Neuron (in vitro differentiated cells): ENCODE results near the gene TFR2.
A peak's percentile ranks its signal among the peaks of the same experiment; 100 is the strongest.

Experiments
- H2AFZ ChIP-seq: one replicate; pipeline ENCODE4 v1.6.1; 2013; ENCODE audit warnings: low read depth, mild to moderate bottlenecking, inconsistent platforms, low read length, moderate library complexity
- H3K27me3 ChIP-seq: one replicate; pipeline ENCODE4 v1.6.1; 2013; ENCODE audit warnings: low read length; ENCODE audit not compliant: insufficient read depth
- H3K36me3 ChIP-seq: one replicate; pipeline ENCODE4 v1.6.1; 2013; ENCODE audit warnings: low read length; ENCODE audit not compliant: insufficient read depth
- H3K4me1 ChIP-seq: one replicate; pipeline ENCODE4 v1.6.1; 2013; ENCODE audit warnings: low read length; ENCODE audit not compliant: insufficient read depth
- H3K4me3 ChIP-seq: 2 replicates; pipeline ENCODE4 v1.5.1; 2013; ENCODE audit warnings: mild to moderate bottlenecking, low read length, moderate library complexity
- H3K9me3 ChIP-seq: one replicate; pipeline ENCODE4 v1.6.1; 2013; ENCODE audit warnings: low read length

The TFR2 gene

DNA sequence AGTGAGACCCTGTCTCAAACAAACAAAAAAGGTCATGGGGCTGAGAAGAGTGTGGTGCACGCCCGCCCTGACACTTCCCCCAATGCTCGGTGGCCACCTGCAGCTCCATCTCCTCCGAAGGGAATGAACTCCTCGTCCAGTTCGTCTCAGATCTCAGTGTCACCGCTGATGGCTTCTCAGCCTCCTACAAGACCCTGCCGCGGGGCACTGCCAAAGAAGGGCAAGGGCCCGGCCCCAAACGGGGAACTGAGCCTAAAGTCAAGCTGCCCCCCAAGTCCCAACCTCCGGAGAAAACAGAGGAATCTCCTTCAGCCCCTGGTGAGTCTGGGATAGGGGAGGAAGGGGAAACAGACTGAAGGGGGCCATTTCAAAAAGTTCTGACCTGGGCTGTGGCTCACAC lies 35.0 kb downstream of the TFR2 start:
- Histone ChIP-seq H3K4me3 (no peak overlapping the region), H3K36me3 (no peaks in the 10 kb centered on the region), H3K9me3 (no peaks in the 10 kb centered on the region), H3K4me1 (peaks cover 22% of the 10 kb centered on the region), H2AFZ (no peak overlapping the region), H3K27me3 (no peaks in the 10 kb centered on the region)

DNA sequence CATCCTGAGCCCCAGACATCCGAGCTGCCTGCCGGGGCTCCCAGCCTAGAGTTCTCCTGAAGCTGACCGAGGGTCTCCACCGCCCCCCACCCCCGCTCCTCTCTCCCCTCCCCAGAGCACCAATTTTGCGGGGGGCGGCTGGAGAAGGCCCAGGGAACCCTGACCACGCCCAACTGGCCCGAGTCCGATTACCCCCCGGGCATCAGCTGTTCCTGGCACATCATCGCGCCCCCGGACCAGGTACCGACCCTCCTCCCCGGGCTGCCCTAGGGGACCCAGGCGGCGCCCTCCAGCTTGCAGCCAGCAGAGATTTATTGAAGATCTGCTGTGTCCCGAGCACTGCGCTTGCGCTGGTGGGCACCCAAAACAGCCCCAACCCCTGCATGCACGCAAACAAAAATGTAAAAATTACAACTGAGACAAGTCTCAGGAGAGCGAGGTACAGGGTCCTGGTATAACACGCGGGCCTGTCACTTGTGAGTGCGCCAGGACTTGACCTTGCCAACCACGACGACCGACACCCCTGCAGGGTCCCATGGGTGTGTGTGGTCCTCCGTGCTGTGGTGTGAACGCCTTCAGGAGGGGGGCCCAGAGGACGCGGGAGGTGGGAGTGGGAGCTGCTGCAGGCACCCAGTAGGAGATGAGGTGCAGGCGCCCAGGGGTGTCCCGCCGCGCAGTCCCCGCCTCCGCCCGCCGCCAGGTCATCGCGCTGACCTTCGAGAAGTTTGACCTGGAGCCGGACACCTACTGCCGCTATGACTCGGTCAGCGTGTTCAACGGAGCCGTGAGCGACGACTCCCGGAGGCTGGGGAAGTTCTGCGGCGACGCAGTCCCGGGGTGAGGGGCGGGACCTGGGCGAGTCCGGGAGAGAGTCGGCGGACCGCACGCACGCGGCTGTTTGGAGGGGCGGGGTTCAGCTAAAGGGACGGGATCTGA lies 36.1 kb downstream of the TFR2 start:
- Histone ChIP-seq H3K4me3 (peak overlapping the region; percentile 22), H3K9me3 (no peaks in the 10 kb centered on the region), H3K36me3 (no peaks in the 10 kb centered on the region), H3K27me3 (no peaks in the 10 kb centered on the region), H2AFZ (no peak overlapping the region), H3K4me1 (peaks cover 31% of the 10 kb centered on the region)

DNA sequence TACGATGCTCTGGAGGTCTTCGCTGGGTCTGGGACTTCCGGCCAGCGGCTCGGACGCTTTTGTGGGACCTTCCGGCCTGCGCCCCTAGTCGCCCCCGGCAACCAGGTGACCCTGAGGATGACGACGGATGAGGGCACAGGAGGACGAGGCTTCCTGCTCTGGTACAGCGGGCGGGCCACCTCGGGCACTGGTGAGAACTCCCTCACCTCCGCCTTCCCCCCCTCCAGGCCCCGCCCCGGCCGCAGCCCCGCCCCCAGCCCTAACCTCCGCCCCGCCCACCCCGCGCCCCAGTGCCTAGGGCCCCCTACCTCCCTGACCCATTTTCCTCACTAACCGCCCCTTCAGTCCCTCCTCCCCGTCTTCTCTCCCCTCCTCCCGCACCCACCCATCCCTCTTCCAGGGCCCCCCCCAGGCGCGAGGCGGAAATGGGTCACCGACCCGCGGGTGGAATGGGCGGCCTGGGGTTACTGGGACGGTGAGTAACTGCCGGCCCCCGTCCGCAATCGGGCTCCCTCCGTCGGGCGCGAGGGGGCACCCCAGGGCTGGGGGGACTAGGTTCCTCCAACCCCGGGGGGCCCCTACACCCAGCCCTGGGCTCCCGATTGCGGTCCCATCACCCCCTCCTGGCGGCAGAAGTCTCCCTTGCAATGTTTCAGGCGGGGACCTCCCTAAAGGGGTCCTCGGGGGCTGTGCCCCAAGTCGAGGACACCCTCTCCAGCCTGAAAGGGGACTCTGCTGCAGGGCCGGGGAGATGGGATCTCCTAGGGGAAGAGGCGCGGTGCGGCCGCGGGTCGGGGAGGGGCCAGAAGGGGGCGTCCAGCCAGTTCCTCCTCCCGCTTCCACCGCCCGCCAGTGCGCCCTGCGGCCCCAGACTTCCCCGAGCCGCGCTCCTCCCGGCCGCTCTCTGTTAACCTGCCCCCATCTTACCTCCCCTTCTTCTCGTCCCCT lies 37.0 kb downstream of the TFR2 start:
- H3K9me3 ChIP-seq, result no peaks in the 10 kb centered on the region
- H3K27me3 ChIP-seq, result no peaks in the 10 kb centered on the region
- H3K4me3 ChIP-seq, result peak overlapping the region; percentile 33
- H3K4me1 ChIP-seq, result peaks cover 33% of the 10 kb centered on the region
- H3K36me3 ChIP-seq, result no peaks in the 10 kb centered on the region
- H2AFZ ChIP-seq, result no peak overlapping the region

DNA sequence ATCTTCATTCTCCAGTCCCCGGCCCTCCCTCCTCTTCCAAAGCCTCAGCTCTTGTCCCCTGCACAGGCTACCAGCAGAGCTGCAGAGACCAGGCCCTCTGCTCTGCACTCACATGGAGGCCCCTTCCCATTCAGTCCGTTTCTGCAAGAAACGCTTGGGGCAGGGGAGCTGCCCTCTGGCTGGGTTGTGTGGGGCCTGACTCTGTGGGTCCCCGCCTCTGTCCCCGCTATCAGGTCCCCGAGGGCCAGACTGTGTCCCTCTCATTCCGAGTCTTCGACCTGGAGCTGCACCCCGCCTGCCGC lies 37.7 kb downstream of the TFR2 start:
- H3K36me3 ChIP-seq, result no peaks in the 10 kb centered on the region
- no peak overlapping the region for H2AFZ ChIP-seq
- H3K27me3 ChIP-seq, result no peaks in the 10 kb centered on the region
- peak overlapping the region; percentile 33 for H3K4me3 ChIP-seq
- no peaks in the 10 kb centered on the region for H3K9me3 ChIP-seq
- H3K4me1 ChIP-seq, result peaks cover 33% of the 10 kb centered on the region

DNA sequence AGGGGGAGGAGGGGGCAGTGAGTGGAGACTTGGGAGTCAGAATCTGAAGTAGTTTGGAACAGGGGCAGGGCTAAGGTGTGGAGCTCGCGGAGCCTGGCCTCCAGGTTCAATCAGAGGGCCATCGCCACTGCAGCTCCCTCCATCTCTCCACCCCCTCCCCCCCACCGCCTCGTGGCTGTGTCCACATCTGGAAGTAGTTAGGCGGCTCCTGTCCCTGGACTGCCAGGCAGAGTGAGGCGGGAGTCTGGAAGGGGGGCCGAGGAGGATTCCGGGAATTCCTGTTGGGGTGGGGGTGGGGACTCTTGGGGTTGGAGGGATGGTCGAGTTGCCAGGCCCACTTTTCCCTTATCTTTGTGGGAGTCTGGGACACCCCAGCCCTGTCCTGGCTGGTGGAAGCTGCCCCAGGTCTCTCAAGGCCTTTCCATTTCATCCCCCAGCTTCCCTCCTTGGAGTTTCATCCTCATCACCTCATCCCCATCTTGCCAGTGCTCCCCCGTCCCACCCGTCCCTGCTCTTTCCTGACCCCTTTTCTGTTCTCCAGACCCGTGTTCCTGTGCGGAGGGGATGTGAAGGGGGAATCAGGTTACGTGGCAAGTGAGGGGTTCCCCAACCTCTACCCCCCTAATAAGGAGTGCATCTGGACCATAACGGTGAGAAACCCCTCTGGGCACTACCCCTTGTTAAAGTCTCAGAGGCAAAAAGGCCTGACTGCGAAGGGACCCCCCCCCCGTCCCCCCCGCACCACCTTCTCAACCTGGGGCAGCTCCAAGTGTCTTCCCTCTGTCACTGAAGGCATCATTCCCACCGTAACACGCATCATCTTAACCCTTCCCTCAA lies 38.2 kb downstream of the TFR2 start:
- H3K27me3 ChIP-seq, result no peaks in the 10 kb centered on the region
- no peaks in the 10 kb centered on the region for H3K36me3 ChIP-seq
- H2AFZ ChIP-seq, result no peak overlapping the region
- peak overlapping the region; percentile 33 for H3K4me3 ChIP-seq
- peaks cover 33% of the 10 kb centered on the region for H3K4me1 ChIP-seq
- no peaks in the 10 kb centered on the region for H3K9me3 ChIP-seq

DNA sequence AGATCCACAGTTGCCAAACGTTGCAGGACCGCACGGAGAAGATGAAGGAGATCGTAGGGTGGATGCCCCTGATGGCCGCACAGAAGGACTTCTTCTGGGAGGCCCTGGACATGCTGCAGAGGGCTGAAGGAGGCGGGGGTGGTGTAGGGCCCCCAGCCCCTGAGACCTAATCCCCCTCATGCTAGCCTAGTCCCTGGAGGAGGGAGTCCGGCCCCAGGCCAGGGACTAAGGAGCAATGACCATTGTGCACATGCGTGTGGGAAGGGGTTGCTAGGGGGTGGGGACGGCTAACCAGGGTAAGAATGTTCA lies 40.7 kb downstream of the TFR2 start:
- H2AFZ ChIP-seq, result no peak overlapping the region
- H3K27me3 ChIP-seq, result no peaks in the 10 kb centered on the region
- H3K4me1 ChIP-seq, result peaks cover 33% of the 10 kb centered on the region
- no peaks in the 10 kb centered on the region for H3K36me3 ChIP-seq
- no peak overlapping the region for H3K4me3 ChIP-seq
- H3K9me3 ChIP-seq, result no peaks in the 10 kb centered on the region

DNA sequence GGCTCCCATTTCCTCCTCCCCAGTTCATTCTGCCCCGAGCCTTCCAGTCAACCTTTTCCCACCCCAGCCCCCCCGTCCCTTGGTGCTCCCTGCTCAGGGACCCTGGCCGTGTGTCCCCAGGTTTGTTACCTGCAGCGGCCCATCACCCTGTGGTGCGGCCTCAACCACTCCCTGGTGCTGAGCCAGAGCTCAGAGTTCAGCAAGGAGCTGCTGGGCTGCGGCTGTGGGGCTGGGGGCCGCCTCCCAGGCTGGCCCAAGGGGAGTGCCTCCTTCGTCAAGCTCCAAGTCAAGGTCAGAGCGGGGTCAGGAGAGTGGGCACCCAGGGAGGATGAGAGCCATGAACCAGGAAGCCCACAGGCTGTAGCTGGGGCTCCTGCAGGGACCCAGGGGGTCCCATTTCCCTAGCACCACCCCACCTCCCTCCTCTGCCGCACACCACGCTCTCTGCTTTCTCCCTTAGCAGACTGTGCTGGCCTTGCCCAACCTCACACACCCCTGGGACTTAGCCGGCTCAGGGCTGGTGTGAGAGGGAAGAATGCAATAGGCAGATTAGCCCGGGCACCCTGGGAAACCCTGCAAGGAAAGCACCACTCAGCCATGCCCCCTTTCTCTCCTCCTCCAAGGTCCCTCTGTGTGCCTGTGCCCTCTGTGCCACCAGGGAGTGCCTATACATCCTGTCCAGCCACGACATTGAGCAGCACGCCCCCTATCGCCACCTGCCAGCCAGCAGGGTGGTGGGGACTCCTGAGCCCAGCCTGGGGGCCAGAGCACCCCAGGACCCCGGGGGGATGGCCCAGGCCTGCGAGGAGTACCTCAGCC lies 41.2 kb downstream of the TFR2 start:
- Histone ChIP-seq H3K4me3 (no peak overlapping the region), H2AFZ (no peak overlapping the region), H3K27me3 (no peaks in the 10 kb centered on the region), H3K4me1 (peaks cover 33% of the 10 kb centered on the region), H3K36me3 (no peaks in the 10 kb centered on the region), H3K9me3 (no peaks in the 10 kb centered on the region)

DNA sequence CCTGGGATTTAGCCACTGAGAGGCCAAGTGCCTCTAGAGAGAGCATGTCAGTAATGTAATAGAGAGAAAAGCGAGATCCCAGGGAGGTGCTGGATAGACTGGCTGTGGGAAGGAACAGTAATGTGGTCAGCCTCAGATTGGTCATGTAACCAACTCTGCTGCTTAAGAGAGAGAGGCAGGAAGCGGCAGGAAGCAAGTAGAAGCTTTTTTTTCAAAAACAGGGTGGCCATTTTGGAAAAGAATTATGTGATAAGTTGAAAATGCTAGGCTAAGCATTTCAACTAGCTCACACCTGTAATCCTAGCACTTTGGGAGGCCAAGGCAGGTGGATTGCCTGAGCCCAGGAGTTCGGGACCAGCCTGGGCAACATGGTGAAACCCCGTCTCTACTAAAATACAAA lies 42.9 kb downstream of the TFR2 start:
- Histone ChIP-seq H3K4me1 (peaks cover 30% of the 10 kb centered on the region), H3K4me3 (no peak overlapping the region), H2AFZ (no peak overlapping the region), H3K27me3 (no peaks in the 10 kb centered on the region), H3K36me3 (no peaks in the 10 kb centered on the region), H3K9me3 (no peaks in the 10 kb centered on the region)

DNA sequence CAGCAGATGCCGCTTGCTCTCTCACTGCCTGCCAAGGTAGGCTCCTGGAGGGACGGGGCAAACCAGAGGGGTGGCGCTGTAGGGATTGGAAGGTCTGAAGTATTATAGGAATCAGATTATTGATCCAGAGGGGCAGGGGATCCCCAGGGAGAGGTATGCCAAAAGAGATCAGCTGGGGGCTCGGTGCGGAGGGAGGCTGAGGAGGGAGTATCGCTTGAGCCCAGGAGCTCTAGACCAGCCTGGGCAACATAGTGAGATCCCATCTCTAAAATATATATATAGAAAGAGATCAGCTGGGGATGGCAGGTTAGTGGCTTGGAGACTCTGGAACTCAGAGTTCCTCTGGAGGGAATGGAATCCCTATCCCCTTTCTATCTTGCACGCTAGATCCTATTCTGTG lies 46.2 kb downstream of the TFR2 start:
- Histone ChIP-seq H3K4me1 (peaks cover under 1% of the 10 kb centered on the region), H3K27me3 (no peaks in the 10 kb centered on the region), H3K9me3 (no peaks in the 10 kb centered on the region), H3K36me3 (no peaks in the 10 kb centered on the region), H3K4me3 (no peak overlapping the region), H2AFZ (no peak overlapping the region)

DNA sequence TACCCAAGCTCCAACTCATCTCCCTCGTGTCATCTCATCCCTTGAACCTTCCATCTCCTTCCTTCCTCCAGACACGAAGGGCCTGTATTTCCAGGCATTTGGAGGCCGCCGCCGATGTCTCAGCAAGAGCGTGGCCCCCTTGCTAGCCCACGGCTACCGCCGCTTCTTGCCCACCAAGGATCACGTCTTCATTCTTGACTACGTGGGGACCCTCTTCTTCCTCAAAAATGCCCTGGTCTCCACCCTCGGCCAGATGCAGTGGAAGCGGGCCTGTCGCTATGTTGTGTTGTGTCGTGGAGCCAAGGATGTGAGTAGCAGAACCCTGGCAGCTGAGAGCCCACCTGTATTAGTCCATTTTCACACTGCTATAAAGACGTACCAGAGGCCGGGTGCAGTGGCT lies 49.8 kb downstream of the TFR2 start:
- Histone ChIP-seq H3K9me3 (no peaks in the 10 kb centered on the region), H3K4me3 (no peak overlapping the region), H3K4me1 (peaks cover 5% of the 10 kb centered on the region), H3K36me3 (no peaks in the 10 kb centered on the region), H2AFZ (no peak overlapping the region), H3K27me3 (no peaks in the 10 kb centered on the region)

DNA sequence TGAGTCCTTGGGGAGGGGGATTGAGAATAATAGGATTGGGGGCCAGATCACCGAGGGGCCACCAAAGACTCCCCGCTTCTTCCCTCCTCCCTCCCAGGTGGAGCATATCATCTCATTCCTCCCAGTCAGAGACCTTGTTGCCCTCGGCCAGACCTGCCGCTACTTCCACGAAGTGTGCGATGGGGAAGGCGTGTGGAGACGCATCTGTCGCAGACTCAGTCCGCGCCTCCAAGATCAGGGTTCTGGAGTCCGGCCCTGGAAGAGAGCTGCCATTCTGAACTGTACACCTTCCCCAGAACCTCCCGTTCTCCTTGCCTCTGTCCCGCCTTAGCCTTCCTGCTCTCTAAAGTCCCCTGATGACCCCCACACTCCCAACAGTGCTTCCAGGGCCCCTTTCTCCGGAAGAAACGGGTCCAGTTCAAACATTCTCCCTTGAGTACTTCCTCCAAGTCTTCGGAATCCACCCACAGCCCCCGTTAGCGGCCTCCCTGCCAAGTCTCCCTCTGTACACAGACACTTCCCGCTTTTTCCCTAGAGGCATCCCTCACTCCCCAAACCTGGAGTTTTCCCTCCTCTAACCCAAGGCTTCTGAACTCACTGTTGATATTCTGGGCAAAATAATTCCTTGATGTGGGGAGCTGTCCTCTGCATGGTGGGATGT lies 51.1 kb downstream of the TFR2 start:
- Histone ChIP-seq H3K4me3 (no peak overlapping the region), H3K27me3 (no peaks in the 10 kb centered on the region), H2AFZ (no peak overlapping the region), H3K9me3 (no peaks in the 10 kb centered on the region), H3K36me3 (no peaks in the 10 kb centered on the region), H3K4me1 (peaks cover 8% of the 10 kb centered on the region)
